ENCODE data around the gene SLC38A7.

DNA sequence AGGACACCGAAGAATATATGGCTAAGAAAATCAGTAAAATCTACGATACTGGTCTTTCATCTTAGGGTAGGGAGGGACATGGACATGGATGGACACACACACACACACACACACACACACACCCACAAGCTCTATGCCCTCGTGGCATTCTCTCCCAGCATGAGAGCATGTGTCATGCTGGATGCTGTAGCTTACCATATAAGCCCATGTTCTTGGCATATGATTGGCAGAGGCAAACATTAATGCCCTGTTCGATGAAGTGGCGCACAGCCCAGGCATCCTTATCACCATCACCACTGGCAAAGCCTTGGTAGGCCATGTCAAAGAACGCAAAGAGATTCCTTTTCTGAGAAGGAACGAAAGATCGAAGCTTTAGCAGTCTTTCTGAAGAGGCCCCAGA is 31.9 kb upstream of the SLC38A7 start:
- no peak for TF ChIP-seq RAD21 (IDR thresholded peaks at IDR 0.05; ENCODE audit: low read depth)
- no peak for TF ChIP-seq CEBPB (IDR thresholded peaks at IDR 0.05)
- TF ChIP-seq, protein P1, sequence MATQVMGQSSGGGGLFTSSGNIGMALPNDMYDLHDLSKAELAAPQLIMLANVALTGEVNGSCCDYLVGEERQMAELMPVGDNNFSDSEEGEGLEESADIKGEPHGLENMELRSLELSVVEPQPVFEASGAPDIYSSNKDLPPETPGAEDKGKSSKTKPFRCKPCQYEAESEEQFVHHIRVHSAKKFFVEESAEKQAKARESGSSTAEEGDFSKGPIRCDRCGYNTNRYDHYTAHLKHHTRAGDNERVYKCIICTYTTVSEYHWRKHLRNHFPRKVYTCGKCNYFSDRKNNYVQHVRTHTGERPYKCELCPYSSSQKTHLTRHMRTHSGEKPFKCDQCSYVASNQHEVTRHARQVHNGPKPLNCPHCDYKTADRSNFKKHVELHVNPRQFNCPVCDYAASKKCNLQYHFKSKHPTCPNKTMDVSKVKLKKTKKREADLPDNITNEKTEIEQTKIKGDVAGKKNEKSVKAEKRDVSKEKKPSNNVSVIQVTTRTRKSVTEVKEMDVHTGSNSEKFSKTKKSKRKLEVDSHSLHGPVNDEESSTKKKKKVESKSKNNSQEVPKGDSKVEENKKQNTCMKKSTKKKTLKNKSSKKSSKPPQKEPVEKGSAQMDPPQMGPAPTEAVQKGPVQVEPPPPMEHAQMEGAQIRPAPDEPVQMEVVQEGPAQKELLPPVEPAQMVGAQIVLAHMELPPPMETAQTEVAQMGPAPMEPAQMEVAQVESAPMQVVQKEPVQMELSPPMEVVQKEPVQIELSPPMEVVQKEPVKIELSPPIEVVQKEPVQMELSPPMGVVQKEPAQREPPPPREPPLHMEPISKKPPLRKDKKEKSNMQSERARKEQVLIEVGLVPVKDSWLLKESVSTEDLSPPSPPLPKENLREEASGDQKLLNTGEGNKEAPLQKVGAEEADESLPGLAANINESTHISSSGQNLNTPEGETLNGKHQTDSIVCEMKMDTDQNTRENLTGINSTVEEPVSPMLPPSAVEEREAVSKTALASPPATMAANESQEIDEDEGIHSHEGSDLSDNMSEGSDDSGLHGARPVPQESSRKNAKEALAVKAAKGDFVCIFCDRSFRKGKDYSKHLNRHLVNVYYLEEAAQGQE (IDR thresholded peaks at IDR 0.05; ENCODE audit: low read depth) = no peak
